Brain microvascular endothelial cell (primary cell): ENCODE data around the gene B3GNT3.

Experiments used
- DNase-seq: peaks from one replicate; pipeline ENCODE4 v3.0.0-alpha.2; 2020
- H3K27ac ChIP-seq: fragments of 250-450 bp; sonication (Bioruptor Pico); 2 replicates; pipeline ENCODE4 v1.5.1; 2020; ENCODE audit warnings: mild to moderate bottlenecking, moderate library complexity
- H3K27me3 ChIP-seq: fragments of 250-450 bp; sonication (Bioruptor Pico); replicated peaks from 2 replicates; pipeline ENCODE4 v1.5.1; 2020; ENCODE audit warnings: mild to moderate bottlenecking
- H3K36me3 ChIP-seq: fragments of 250-450 bp; sonication (Bioruptor Pico); replicated peaks from 2 replicates; pipeline ENCODE4 v1.5.1; 2020; ENCODE audit warnings: mild to moderate bottlenecking
- H3K4me3 ChIP-seq: 2 replicates; pipeline ENCODE4 v1.5.1; 2011; ENCODE audit warnings: low read depth, mild to moderate bottlenecking, control low read depth, low read length, moderate library complexity
- CTCF ChIP-seq: IDR thresholded peaks from 2 replicates; pipeline ENCODE4 v1.5.1; 2011; ENCODE audit warnings: low read depth, mild to moderate bottlenecking, moderate library complexity, low read length, control low read depth, inconsistent platforms; ENCODE audit errors: missing control alignments
- in situ Hi-C: cut with HindIII; loops from 2 replicates; pipeline ENCODE4 v1.10.0; 2017; ENCODE audit warnings: low sequenced_read_pairs, low pct_ligation_motif_present

Gene B3GNT3

GRCh38 chr19:17811103-17811502, 16.2 kb downstream of the B3GNT3 start:
- no peak for DNase-seq

GRCh38 chr19:17811681-17812080, 16.7 kb downstream of the B3GNT3 start:
- in situ Hi-C loops: no loop called here
- H3K36me3 ChIP-seq: no peaks in the 10 kb centered on the region

More at GRCh38 chr19:17811103-17811502, 16.2 kb downstream of the B3GNT3 start:
- Histone ChIP-seq H3K27ac (no peak overlapping the region), H3K4me3 (no peak overlapping the region), H3K27me3 (no peaks in the 10 kb centered on the region), H3K36me3 (no peaks in the 10 kb centered on the region)
- in situ Hi-C loops: no loop called here
- TF ChIP-seq CTCF: no peak

GRCh38 chr19:17812099-17812498, 17.2 kb downstream of the B3GNT3 start:
- no peak overlapping the region for H3K27ac ChIP-seq
- no peak overlapping the region for H3K4me3 ChIP-seq
- in situ Hi-C loops: no loop called here
- H3K27me3 ChIP-seq: no peaks in the 10 kb centered on the region
- no peaks in the 10 kb centered on the region for H3K36me3 ChIP-seq
- TF ChIP-seq CTCF: no peak
- no peak for DNase-seq

More at GRCh38 chr19:17811681-17812080, 16.7 kb downstream of the B3GNT3 start:
- Histone ChIP-seq H3K27ac (no peak overlapping the region), H3K4me3 (no peak overlapping the region), H3K27me3 (no peaks in the 10 kb centered on the region)
- TF ChIP-seq CTCF: no peak
- no peak for DNase-seq

- DNase-seq: no peak
- no peak overlapping the region for H3K27ac ChIP-seq
- no peak overlapping the region for H3K4me3 ChIP-seq
- in situ Hi-C loops: no loop called here
- TF ChIP-seq CTCF: no peak
- H3K27me3 ChIP-seq: no peaks in the 10 kb centered on the region
- H3K36me3 ChIP-seq: no peaks in the 10 kb centered on the region
Observed at GRCh38 chr19:17817668-17818363, 22.9 kb downstream of the B3GNT3 start.

GRCh38 chr19:17821190-17821589, 26.3 kb downstream of the B3GNT3 start, which contains the start of gene INSL3:
Gene INSL3, minus strand, starts transcription at chr19:17821519. Its CDS starts 13 bp downstream, at chr19:17821506.
- Histone ChIP-seq H3K36me3 (no peaks in the 10 kb centered on the region), H3K27me3 (peaks cover 1% of the 10 kb centered on the region), H3K4me3 (no peak within 1 kb of the TSS), H3K27ac (no peak within 1 kb of the TSS)
- in situ Hi-C loops: no loop called here
- TF ChIP-seq CTCF: no peak
- no peak for DNase-seq

GRCh38 chr19:17824339-17824738, 29.4 kb downstream of the B3GNT3 start:
- DNase-seq: no peak
- no peak for TF ChIP-seq CTCF
- Histone ChIP-seq H3K4me3 (no peak overlapping the region), H3K36me3 (no peaks in the 10 kb centered on the region), H3K27ac (no peak overlapping the region), H3K27me3 (peaks cover 1% of the 10 kb centered on the region)
- in situ Hi-C loops: no loop called here
